HG03575 (cell line): ENCODE results near the gene PNLIPRP3.
"Not testable (repeated sequence)": the region's sequence is repeated elsewhere in the genome, so short reads cannot be mapped to it uniquely, and the experiment has no call there.

Experiments
- ATAC-seq: cut with Tn5 transposase; IDR thresholded peaks from one replicate; pipeline ENCODE4 v1.9.1; 2021; ENCODE audit not compliant: unreplicated experiment, insufficient number of reproducible peaks, low FRiP score; ENCODE audit errors: extremely low read depth

The PNLIPRP3 gene

DNA sequence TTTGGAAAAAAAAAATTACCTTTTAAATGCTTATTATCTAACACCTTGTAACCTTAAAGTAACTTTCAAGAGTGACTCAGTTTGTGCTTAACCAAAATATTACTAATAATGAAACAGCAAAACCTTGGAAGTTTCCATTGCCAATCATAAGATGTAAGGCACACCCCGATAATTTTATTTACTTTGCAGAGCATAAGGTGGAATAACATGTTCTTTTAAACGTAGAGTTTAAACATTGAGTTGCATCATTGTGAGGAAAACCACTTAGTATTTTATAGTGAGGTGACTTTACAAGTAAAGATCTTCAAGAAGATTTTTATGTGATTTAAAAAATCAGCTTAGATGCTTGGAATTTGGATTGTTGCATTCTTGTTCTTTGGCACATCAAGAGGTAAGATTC lies at the start of gene PNLIPRP3:
Gene PNLIPRP3, plus strand, starts transcription at position 177 of the 400 bp plus-strand sequence. Its CDS starts 166 bp downstream, at position 343.
- ATAC-seq, result no peak

- ATAC-seq, result no peak
Observed at GRCh38 chr10:116382290-116382689, 45.4 kb upstream of the PNLIPRP3 start.

DNA sequence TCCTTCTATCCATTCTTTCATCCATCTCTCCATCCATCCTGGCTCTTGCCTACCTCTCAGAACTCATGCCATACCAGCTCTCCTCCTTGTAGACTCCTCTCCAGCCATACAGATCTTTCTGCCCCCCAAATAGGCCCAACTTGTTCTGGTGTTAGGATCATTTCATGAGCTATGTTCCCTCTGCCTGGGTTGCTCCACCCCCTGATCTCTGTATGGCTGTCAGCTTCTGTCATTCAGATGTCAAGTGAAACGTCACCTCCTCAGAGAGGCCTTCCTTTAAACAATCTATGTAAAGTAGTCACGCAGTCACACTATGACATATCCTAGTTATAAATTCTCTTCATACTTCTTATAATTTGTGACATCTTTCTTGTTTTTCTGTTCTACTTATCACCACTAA lies 42.3 kb upstream of the PNLIPRP3 start:
- ATAC-seq, result no peak

DNA sequence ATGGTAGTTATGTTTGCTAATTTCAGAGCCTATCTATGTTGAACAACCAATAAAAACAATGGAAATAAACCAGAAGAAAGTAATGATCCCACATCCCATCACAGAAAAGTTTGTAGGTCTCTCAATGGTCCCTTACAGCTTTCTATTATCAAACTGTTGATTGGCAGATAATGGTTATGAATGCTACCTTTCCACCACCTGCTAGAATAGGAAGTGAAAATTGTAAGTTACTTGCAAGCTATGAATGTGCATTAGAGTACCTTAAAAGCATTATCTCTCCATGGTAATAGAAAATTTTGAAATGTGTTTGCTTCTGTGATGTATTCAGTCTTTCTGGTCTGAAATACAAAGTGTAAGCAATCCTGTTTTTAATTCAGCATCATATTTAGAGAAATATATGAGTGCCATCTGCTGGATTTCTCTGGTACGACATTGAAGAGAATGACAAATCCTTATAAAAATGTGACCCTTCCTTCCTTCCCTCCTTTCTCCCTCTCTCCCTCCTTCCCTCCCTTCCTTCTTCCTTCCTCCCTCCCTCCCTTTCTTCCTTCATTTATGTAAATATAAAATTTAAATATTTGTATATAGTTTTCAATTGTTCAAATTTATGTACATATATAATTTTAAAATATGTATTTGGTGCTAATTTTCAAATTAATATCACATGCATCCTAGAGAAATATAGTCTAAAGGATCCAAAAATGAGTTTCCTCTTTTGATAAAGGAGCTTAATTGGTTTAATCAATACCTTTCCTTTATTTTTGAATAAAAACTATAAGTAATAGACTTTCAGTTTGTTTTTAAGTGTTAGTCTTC lies 41.4 kb upstream of the PNLIPRP3 start:
- no peak for ATAC-seq

DNA sequence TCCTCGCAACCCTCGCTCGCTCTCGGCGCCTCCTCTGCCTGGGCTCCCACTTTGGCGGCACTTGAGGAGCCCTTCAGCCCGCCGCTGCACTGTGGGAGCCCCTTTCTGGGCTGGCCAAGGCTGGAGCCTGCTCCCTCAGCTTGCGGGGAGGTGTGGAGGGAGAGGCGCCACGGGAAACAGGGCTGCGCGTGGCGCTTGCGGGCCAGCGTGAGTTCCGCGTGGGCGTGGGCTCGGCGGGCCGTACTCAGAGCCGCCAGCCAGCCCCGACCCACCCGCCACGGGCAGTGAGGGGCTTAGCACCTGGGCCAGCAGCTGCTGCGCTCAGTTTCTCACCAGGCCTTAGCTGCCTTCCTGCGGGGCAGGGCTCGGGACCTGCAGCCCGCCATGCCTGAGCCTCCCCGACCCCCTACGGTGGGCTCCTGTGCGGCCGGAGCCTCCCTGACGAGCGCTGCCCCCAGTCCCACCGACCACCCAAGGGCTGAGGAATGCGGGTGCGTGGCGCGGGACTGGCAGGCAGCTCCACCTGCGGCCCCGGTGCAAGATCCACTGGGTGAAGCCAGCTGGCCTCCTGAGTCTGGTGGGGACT lies 34.3 kb upstream of the PNLIPRP3 start:
- ATAC-seq, result not testable (repeated sequence)

DNA sequence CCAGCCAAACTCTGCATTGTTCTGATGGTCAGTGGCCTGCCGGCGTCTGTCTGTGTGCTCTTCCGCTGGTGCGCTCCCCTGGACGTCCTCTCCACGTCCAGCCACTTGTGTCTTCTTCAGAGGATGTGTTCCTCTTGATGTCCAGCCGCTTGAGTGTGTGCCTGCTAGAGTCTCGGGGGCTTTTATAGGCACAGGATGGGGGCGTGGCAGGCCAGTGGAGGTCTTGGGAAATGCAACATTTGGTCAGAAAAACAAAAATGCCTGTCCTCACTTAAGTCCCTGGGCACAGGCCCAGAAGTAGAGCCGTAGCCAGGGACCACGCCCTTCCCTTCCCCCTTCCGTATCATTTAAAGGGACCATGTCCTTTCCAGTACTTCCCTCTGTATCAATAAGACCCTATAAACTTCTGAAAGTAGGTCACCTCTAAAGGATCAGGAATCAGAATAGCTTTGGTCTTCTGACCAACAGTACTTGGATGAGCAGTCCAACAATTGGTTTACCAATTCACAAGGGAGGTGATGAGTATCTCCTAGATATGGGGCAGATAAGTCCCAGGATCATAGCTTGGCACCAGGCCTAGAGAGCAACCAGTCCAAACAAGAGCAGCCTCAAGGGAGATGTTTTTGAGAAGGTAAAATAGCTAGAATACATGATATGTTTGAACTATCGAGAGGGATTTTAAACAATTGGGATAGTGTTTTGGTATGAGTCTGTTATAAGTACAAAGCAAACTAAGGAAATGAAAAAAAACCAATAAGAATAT lies 32.2 kb upstream of the PNLIPRP3 start:
- ATAC-seq, result no peak

DNA sequence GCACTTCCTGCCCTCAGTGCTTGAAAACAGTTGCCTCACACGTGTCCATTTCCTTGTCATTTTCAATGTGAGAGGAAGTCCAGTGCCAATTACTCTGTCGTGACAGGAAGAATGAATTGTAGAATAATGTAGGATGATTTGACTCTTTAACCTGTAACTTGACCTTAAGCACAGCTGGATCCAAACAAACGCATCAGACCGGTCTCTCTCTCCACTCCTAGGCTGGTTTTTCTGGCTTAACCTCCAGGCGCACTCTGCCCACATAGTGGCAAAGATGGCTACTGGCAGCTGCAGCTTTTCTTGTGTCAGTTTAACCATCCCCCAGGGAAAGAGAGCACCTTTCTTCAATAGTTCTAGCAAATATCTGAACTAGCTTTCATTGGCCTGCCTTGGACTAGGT lies 29.4 kb upstream of the PNLIPRP3 start:
- no peak for ATAC-seq

DNA sequence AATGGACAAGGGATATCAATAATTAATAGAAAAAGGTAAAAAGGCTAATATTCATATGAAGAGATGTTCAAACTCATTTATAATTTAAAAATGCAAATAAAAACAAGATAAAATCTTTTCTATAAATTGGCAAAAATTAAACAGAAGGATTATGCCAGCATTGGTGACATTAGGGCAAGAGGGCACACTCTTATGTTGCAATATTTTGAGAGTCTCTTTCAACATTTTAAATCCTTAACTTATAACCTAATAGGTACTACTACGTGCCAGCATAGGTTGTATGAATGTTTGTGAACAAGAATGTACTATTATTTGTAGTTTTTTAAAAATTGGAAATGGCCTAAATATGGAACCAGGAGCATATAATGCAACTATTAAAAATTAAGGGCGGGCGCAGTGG lies 24.8 kb upstream of the PNLIPRP3 start:
- ATAC-seq, result no peak

DNA sequence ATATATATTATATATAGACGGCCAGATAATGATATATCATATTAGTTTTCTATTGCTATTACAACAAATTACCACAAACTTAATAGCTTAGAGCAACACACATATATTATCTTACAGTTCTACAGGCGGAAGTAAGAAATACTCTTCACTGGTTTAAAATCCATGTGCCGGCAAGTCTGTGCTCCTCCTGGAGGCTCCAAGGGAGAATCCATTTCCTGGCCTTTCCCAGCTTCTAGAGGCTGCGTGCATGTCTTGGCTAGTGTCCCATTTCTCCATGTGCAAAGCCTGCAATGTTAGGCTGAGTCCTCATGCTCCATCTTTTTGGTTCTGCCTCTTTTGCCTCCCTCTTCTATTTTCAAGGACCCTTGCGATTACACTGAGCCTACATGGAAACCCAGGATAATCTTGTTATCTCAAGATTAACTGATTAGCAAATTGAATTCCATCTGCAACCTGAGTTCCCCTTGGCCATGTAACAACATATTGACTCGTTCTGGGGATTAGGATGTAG lies 23.9 kb upstream of the PNLIPRP3 start:
- ATAC-seq, result no peak

DNA sequence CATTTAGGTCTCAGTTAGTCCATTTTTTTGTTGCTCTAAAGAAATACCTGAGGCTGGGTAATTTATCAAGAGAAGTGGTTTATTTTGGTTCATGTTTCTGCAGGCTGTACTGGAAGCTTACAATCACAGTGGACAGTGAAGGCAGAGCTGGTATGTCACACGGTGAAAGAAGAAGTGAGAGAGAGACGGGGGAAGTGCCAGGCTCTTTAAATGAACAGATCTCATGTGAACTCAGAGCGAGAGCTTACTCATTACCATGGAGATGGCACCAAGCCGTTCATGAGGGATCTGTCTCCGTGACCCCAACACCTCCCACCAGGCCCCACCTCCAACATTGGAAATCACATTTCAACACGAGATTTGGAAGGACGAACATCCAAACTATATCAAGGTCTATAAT lies 18.9 kb upstream of the PNLIPRP3 start:
- ATAC-seq, result no peak

- no peak for ATAC-seq
Observed at GRCh38 chr10:116410351-116410750, 17.3 kb upstream of the PNLIPRP3 start.

DNA sequence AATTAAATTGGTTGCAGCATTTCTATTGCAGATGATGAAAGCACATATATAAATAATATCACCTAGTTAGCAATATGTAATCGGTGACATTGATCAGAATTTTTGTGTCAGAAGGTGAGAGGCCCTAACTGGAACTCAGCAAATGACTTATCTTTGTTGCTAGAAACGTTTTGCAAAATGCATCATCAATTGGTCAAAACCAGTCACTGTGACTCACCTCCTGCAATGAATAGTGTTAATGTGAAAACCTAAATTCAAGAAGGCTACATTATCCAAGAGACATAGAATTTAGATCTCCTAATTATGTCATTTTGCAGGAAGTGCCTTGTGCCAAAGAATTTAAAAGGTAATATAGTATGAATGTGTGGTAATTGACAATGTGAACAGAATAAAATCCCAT lies 9.8 kb upstream of the PNLIPRP3 start:
- ATAC-seq, result no peak

GRCh38 chr10:116418389-116418788 lies 9.3 kb upstream of the PNLIPRP3 start:
- no peak for ATAC-seq

DNA sequence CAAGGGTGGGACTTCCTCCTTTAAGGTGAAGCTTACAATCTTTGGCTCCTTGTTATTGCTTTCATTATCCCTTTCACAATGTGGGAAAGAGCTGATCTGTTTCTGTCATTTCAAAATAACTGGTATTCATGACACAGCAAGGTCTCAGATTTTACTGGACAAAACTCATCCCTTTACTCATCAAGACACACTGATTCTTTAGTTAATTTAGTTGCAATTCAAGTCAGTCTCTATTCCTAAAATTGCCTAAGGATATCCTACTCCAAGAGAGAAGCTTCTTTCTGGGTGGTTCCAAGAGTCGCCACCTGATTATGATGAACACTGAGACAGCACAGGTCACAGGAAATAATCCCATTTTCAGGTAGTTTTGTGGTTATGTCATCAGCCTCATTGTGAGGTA lies 5.8 kb upstream of the PNLIPRP3 start:
- ATAC-seq, result no peak

DNA sequence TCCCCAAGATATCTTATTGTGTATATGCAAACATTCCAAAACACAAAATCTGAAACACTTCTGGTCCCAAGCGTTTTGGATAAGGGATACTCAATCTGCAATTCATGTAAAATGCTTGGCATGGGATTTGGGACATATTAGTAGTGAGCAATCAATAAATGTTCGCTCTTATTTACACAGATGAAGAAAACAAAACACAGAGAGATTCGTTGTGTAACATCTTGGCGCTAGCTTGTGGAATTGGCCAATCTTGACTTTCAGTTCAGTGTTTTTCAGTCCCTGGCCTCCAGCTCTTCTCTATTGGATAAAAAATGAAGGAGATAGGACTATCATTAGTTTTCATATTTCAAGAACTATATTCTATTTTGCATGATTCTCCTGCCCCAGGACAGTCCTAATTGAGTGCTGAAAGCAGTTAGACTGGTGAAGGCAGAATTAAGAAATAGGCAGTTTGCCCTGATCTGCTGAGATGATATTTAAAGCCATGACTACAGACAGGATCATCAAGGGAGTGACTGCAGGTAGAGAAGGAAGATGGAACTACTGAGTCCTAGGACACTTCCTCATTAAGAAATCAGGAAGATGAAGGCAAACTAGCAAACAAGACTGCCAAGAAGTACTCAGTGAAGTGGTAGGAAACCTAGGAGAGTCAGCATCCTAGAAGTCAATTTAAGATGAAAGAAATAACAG lies 1.8 kb downstream of the PNLIPRP3 start:
- ATAC-seq, result no peak

DNA sequence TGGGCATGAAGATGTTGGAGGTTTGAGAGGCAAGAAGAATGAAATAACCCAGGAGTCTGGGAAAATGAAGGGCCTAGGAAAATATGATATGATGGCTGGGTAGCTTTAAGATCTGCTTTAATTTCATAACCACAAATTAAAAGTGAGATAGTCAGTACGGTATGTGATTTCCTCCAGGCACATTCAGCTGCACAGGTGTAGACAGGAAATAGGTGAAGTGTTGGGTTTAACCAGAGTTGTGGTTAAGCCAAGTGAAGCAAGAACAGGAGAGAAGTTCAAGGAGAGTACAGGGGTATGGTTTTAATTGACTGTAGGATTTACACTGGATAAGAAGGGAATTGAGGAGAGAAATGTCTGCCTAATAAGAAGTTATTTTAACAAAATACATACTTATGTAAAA lies 2.6 kb downstream of the PNLIPRP3 start:
- no peak for ATAC-seq

DNA sequence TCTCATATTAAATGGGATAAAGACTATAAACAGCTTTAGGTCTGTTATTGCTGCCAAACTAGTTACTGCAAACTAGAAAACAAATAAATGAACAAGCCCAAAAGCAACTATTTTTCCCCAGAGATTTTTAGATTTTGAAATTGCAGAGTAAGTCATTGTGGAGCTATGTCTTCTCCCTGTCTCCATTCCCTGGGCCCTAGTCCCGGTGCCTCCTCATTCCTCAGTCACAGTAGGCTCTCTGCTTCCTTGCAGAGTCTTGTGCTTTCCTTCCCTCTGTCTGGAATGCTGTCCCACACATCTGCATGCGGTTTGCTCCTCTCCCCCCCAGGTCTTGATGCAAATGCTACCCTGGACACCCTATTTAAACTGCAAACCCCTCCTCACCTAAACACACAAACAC lies 4.0 kb downstream of the PNLIPRP3 start:
- no peak for ATAC-seq

- ATAC-seq, result no peak
Observed at GRCh38 chr10:116437076-116437692, 9.5 kb downstream of the PNLIPRP3 start.
